Nephron progenitor cell (in vitro differentiated cells): ENCODE data around the gene CYP4F22.

Experiments
- DNase-seq: peaks from one replicate; pipeline ENCODE4 v3.0.0; 2021
- H3K27ac Mint-ChIP-seq: 2 replicates; pipeline ENCODE4 v1.8.0; 2021; ENCODE audit warnings: mild to moderate bottlenecking, moderate library complexity, mixed read lengths
- H3K27me3 Mint-ChIP-seq: 2 replicates; pipeline ENCODE4 v1.8.0; 2021; ENCODE audit warnings: mild to moderate bottlenecking, low read depth, mixed read lengths; ENCODE audit not compliant: poor library complexity
- H3K36me3 Mint-ChIP-seq: 2 replicates; pipeline ENCODE4 v1.8.0; 2021; ENCODE audit warnings: low read depth, mixed read lengths
- H3K4me1 Mint-ChIP-seq: 2 replicates; pipeline ENCODE4 v1.8.0; 2021; ENCODE audit warnings: mixed read lengths
- H3K4me3 Mint-ChIP-seq: 2 replicates; pipeline ENCODE4 v1.8.0; 2021; ENCODE audit warnings: mild to moderate bottlenecking, moderate library complexity, mixed read lengths
- H3K9me3 Mint-ChIP-seq: 2 replicates; pipeline ENCODE4 v1.8.0; 2021; ENCODE audit warnings: mild to moderate bottlenecking, moderate library complexity, mixed read lengths
- CTCF ChIP-seq: fragments of 200-600 bp; sonication (generic); IDR thresholded peaks from 2 replicates; pipeline ENCODE4 v1.5.0; 2021; ENCODE audit warnings: antibody characterized with exemption

The CYP4F22 gene

DNA sequence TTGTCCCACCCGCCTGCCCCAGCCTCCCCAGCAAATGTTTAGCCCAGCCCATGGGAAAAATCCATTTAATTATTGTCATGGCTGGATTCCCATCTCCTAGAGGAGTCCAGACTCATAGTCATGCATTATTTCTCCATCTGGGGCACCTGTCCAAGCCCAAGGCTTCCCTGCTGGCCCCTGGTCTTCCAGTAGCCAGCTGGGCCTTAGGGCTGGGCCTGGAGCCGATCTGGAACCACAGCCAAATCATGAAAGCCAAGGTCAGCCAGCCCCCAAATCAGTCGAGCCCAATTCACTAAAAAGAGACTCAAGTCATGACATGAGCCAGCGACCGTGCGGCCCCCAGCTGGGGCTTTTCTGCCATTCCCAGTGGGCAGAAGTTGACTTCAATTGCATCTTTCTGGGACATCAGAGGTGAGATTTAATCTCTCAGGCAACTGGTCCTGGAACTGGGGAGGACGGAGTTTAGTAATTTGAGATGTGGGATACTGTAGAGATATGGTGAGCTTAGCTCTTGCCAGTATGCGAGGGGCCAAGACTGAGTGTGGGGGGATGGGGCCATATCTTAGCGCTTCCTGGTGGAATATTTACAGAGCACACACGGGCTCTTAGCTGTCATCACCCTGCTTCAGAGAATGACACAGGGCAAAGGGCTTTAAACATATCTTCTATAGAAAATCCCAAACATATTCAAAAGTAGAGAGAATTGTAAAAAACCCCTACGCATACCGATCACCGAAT lies 19.7 kb upstream of the CYP4F22 start:
- H3K36me3 Mint-ChIP-seq: no peaks in the 10 kb centered on the region
- no peak overlapping the region for H3K27ac Mint-ChIP-seq
- peaks cover 3% of the 10 kb centered on the region for H3K27me3 Mint-ChIP-seq
- H3K9me3 Mint-ChIP-seq: peaks cover 59% of the 10 kb centered on the region
- no peak for TF ChIP-seq CTCF
- H3K4me3 Mint-ChIP-seq: no peak overlapping the region
- DNase-seq: no peak
- H3K4me1 Mint-ChIP-seq: no peaks in the 10 kb centered on the region

- no peak for DNase-seq
- Mint-ChIP-seq H3K36me3 (peaks cover 4% of the 10 kb centered on the region), H3K9me3 (peaks cover 50% of the 10 kb centered on the region), H3K27ac (no peak overlapping the region), H3K27me3 (peaks cover 3% of the 10 kb centered on the region), H3K4me3 (no peak overlapping the region), H3K4me1 (no peaks in the 10 kb centered on the region)
- no peak for TF ChIP-seq CTCF
Measured at GRCh38 chr19:15495151-15495550, 13.2 kb upstream of the CYP4F22 start.

- Mint-ChIP-seq H3K4me1 (no peaks in the 10 kb centered on the region), H3K9me3 (peaks cover 62% of the 10 kb centered on the region), H3K27ac (no peak overlapping the region), H3K27me3 (no peaks in the 10 kb centered on the region), H3K36me3 (peaks cover 4% of the 10 kb centered on the region), H3K4me3 (no peak overlapping the region)
- no peak for DNase-seq
- TF ChIP-seq CTCF: no peak
Measured at GRCh38 chr19:15498156-15498858, 10.0 kb upstream of the CYP4F22 start.

DNA sequence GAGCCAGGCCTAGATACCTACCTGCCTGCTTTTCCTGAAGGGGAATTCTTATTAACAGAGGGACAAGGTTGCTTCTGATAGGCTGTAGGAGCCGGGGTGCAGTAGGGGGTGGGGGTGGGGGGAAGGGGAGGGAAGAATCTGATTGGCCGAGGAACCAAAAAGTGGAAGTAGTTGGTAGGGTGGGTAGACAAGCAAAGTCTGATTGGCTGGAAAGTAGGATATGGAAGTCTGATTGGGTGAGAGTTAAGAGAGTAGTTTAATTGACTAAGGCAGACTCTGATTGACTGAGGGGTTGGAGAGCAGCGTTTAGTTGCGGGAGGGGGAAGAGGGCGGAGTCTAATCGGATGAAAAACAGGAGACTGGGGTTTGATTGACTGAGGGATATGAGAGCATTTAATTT lies 9.4 kb upstream of the CYP4F22 start:
- no peaks in the 10 kb centered on the region for H3K4me1 Mint-ChIP-seq
- no peak for DNase-seq
- peaks cover 4% of the 10 kb centered on the region for H3K36me3 Mint-ChIP-seq
- H3K27me3 Mint-ChIP-seq: no peaks in the 10 kb centered on the region
- peaks cover 60% of the 10 kb centered on the region for H3K9me3 Mint-ChIP-seq
- no peak overlapping the region for H3K27ac Mint-ChIP-seq
- TF ChIP-seq CTCF: no peak
- H3K4me3 Mint-ChIP-seq: no peak overlapping the region

GRCh38 chr19:15501596-15501995 lies 6.7 kb upstream of the CYP4F22 start:
- DNase-seq: no peak
- TF ChIP-seq CTCF: no peak
- no peaks in the 10 kb centered on the region for H3K36me3 Mint-ChIP-seq
- peaks cover 72% of the 10 kb centered on the region for H3K9me3 Mint-ChIP-seq
- peaks cover 4% of the 10 kb centered on the region for H3K27me3 Mint-ChIP-seq
- no peaks in the 10 kb centered on the region for H3K4me1 Mint-ChIP-seq
- no peak overlapping the region for H3K4me3 Mint-ChIP-seq
- H3K27ac Mint-ChIP-seq: no peak overlapping the region
